Left lobe of liver (tissue), 2 donors: Measurements from ENCODE around the gene MEGF11. TPM values are rescaled to one million over a fixed set of nuclear protein-coding genes. Genes with fewer than 3 reads are reported as not detected.

Source experiments
- ATAC-seq: fragments of 200-7000 bp; cut with Tn5 transposase; one replicate; pipeline ENCODE4 v1.9.1; 2020; ENCODE audit warnings: mild to moderate bottlenecking, moderate library complexity
- DNase-seq: peaks from one replicate; pipeline ENCODE4 v3.0.0-alpha.2; 2020; ENCODE audit warnings: low spot score
- total RNA-seq: library from RNA; stranded (reverse); gene quantifications from one replicate; pipeline ENCODE4 v1.2.1, GENCODE V29; 2021
- donor health status: DM: no; HTN: no; CAD: no; lungs with moderate emphysema.
- donor health status: DM: no; HTN: yes; CAD: no.

The MEGF11 gene
- not detected for total RNA-seq

GRCh38 chr15:66253418-66254088, at the start of gene MEGF11:
Gene MEGF11 (minus strand): TSS chr15:66253750. CDS start chr15:66128403, 125,347 bp downstream.
- no peak for DNase-seq

DNA sequence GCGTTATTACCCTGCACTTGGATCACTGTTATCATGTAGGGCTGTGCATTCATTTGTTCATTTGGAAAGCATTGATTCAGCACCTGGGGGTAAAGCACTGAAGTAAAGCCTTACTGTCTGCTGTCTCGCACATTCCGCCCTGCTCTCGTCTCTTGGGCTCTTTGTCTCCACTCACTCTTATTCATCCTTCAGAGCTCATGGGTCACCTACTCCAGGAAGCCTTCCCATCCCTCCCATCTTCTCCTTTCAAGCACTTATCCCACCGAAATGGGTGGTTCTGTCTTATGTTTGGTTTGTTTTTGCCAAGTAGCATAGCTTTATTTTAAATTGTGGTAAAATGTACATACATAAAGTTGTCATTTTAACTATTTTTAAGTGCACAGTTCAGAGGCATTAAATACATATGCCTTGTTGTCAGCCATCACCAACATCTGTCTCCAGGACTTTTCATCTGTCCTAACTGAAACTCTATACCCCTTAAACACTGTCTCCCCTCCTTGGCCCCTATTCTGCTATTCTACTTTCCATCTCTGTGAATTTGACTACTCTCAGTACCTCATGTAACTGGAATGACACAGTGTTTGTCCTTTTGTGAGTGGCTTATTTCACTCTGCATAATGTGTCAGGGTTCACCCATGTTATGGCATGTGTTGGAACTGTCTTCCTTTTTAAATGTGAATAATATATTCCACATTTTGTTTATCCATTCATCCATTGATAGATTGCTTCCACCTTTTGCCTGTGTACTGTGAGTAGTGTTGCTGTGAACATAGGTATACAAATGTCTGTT, 49.1 kb upstream of the MEGF11 start:
- no peak for DNase-seq
- no peak for ATAC-seq

More at GRCh38 chr15:66253418-66254088, at the start of gene MEGF11:
- ATAC-seq: peak; percentile 61

- no peak for DNase-seq
Measured at GRCh38 chr15:66298803-66299251, 45.3 kb upstream of the MEGF11 start.

GRCh38 chr15:66296186-66296585, 42.6 kb upstream of the MEGF11 start:
- DNase-seq (no peak), ATAC-seq (no peak)

More at GRCh38 chr15:66298803-66299251, 45.3 kb upstream of the MEGF11 start:
- no peak for ATAC-seq

DNA sequence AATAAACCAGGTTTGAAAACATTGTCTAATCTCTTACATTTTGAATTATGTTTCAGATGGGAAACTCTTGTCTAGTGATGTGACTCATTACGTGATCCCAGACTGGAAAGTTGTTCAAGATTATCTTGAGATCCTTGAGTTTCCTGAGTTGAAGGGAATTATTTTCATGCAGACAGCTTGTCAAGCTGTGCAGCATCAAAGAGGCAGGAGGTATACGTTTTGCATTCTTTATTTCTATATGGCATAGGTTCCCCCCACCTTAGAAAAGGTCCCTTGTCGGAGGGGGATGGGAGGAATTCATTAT, 41.3 kb upstream of the MEGF11 start:
- ATAC-seq (no peak), DNase-seq (no peak)

- DNase-seq: no peak
- peak; percentile 50 for ATAC-seq
Measured at GRCh38 chr15:66294157-66294931, 40.8 kb upstream of the MEGF11 start.

GRCh38 chr15:66293419-66294156, 40.0 kb upstream of the MEGF11 start, which contains the start of gene DIS3L:
Gene DIS3L (plus strand): TSS chr15:66293568. CDS start chr15:66293597, 29 bp downstream.
- DNase-seq (peak; percentile 73), ATAC-seq (peak; percentile 90)

GRCh38 chr15:66292571-66293418, 39.2 kb upstream of the MEGF11 start:
- peak; percentile 57 for ATAC-seq
- no peak for DNase-seq

DNA sequence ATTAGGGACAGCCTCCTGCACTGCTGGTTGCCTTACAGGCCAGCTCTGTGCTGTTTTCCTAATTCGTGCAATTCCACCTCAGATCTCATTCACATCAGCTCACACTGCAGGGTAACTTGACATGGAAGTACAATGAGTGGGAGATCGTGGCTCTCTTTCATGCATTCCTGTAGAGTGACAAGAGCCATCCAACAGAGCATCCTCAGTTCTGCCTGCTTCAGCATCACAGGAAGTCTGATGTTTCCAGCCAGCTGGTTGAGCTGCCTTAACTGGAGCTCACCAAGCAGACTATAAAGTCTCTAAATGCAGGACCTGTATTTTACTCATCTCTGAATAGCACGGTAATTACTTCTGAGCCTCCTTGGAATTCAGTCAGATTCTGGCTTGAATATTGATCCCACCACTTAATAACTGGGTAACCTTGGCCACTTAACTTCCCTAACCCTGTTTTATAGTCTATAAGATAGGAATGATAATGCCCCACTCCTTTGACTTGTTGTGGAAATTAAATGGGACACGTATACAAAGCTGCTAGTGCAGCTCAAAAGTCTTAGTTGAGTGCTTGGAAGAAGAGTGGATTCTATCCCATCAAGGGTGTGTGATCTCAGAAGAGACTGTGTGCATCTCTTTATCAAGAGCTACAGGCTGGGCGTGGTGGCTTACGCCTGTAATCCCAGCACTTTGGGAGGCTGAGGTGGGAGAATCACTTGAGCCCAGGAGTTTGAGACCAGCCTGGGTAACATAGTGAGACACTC, 38.4 kb upstream of the MEGF11 start:
- no peak for ATAC-seq
- DNase-seq: no peak

DNA sequence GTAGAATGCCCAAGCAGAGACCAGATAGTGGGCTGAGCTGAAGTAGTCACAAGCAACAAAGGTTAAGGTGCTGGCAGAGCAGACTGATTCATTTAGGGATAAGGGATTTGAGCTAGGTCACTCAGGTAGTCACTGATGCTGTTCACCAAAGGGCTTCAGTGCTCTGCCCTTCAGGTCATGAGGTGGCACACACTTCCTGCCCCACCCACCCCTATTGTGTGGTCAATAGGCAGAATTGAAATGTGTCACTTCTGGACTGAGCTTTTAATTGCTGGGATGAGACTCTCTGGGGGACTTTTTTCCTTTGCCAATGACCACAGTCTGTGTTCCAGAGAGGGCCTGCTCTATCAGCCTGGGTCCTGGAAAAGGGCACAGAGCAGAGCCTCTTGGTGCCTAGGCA, 37.0 kb upstream of the MEGF11 start:
- no peak for DNase-seq
- no peak for ATAC-seq

DNA sequence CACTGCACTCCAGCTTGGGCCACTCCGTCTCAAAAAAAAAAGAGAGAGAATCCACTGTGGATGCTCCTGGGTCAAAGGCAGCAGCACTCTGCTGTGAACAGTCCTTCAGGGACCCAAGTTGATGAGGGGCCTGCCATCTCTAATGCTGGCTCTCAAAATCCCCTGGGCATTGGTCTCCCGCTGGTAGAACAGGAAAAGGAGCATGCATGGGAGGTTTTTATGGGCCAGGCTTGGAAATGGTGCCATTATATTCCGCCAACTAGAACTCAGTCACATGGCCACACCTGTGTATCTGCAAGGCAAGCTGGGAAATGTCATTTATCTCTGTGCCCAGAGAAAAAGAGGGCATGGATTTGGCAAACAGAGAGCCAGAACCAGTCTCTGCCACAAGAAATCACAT, 36.5 kb upstream of the MEGF11 start:
- ATAC-seq (no peak), DNase-seq (no peak)

DNA sequence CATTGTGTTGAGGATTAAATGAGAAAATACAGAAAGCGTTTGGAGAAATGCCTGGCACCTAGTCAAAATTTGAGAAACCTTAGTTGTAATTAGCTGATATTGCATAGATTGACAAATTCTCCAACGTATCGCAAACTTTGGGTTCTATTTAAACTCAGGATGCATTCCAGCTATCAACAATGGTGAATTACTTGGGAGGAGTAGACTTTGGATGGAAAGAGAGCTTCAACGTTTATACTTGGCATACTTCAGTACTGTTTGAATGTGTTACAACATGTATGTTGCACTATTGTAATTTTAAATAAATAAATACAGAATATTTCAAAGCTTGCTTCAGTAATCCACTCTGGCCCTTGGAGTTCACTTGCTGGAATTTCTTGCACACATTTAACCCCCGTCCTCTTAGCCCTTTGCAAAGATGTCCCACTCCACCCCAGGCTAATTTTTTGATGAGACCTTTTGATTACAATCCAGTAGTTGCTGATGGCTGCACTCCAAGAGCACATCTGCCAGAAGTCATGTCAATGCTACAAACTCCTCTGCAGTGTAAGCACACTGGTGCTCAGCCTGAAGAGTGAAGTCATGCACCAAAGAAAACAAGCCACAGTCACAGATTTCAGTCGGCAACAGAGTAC, 35.1 kb upstream of the MEGF11 start:
- no peak for ATAC-seq
- no peak for DNase-seq

DNA sequence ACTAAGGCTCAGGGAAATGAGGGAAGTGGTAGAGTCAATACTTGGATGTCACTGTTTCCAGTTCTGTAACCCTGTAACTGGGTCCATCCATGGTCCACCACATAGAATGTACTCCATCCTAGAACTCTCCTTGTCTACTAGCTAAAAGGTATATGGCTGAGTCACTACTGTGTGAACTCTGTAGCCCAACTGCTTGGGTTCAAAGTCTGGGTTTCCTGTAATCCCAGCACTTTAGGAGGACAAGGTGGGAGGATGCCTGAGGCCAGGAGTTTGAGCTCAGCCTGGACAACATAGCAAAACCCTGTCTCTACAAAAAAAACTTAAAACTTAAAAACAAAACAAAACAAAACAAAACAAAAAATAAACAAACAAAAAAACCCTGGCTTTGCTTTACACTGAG, 34.5 kb upstream of the MEGF11 start:
- ATAC-seq: peak; percentile 59
- DNase-seq: no peak

DNA sequence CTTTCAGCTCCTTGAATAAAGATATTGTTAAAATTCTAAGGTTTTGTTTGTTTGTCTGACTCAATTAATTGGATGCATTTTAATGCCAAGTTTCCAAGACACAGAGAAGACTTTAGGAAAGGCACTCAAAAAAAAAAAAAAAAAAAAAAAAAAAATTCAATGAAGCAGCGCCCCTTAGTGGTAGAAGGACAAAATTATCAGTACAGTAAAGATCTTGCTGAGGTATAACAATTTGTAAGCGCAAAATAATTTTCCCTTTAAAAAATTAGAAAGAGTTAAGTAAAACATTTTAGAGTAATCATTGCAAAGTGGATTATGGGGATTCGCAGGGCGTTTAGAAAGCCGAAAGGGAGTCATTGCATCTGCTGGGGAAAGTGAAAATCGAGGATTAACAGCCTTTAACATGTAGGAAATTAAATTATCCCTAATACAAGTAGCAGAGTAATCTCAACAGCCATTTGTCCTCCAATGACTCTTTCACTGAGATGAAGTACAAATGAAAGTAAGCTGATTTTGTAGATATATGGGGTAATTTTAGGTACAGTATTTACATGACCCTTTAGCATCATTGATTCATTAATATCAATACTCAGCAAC, 34.0 kb upstream of the MEGF11 start:
- DNase-seq: no peak
- peak; percentile 58 for ATAC-seq

DNA sequence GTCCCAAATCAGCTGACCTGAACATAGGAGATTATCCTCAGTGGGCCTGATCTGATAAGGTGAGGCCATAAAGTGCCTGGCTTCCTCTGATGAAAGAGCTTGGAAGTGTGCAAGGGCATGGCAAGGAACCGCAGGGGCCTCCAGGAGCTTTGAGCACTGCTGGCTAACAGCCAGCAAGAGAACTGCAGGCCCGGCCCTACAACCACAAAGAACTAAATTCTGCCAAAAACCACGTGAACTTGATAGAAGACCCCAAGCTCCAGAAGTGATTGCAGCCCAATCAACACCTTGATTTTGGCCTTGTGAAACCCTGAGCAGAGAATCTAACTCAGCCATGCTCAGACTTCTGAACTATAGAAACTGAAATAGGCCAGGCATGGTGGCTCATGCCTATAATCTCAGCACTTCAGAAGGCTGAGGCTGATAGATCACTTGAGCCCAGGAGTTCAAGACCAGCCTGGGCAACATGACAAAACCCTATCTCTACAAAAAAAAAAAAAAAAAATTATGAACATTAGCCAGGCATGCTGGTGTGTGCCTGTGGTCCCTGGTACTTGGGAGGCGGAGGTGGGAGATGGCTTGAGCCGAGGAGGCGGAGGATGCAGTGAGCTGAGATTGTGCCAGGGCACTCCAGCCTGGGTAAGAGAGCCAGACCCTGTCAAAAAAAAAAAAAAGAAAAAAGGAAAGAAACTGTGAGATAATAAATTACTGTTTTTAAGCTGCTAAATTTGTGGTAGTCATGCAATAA, 32.2 kb upstream of the MEGF11 start:
- no peak for ATAC-seq
- no peak for DNase-seq

- DNase-seq: no peak
- no peak for ATAC-seq
Measured at GRCh38 chr15:66284271-66284670, 30.7 kb upstream of the MEGF11 start.

GRCh38 chr15:66278671-66279070, 25.1 kb upstream of the MEGF11 start:
- DNase-seq: no peak
- no peak for ATAC-seq

DNA sequence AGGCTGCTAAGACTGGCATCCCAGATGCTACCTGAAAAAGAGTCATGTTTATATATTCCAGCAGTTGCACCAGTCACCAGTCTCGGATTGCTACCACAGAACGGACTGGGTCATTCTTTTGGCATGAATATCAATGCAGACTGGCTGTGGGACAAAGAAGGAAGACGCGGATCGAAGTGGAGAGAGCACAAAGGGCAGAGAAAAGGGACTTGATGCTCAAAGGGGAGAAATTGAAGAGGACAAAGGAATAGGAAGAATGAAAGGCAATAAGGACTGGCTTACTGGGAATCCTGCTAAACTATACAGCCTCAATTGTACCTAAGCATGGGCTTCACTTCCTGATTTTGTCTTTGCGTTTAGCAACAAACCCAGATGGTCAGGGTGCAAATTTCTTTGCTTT, 24.5 kb upstream of the MEGF11 start:
- no peak for DNase-seq
- no peak for ATAC-seq
